Gastroesophageal sphincter (tissue), 3 donors: ENCODE measurements around the gene DET1.

Source experiments
- POLR2AphosphoS5 ChIP-seq: sonication (generic); formaldehyde crosslinking; IDR thresholded peaks from one replicate; pipeline ENCODE4 v1.6.1; 2017; ENCODE audit warnings: antibody characterized with exemption
- TF ChIP-seq, protein P1 (sequence below), 4 experiments: fragments of 200-600 bp in 2 of 4; fragments of 450-650 bp in 2 of 4; sonication (generic) in 1 of 4; IDR thresholded peaks; one replicate each; pipeline ENCODE4 v1.5.1; 2017 to 2019; ENCODE audit warnings: antibody characterized with exemption in 4 of 4, mild to moderate bottlenecking in 2 of 4, moderate library complexity in 2 of 4

DNA sequence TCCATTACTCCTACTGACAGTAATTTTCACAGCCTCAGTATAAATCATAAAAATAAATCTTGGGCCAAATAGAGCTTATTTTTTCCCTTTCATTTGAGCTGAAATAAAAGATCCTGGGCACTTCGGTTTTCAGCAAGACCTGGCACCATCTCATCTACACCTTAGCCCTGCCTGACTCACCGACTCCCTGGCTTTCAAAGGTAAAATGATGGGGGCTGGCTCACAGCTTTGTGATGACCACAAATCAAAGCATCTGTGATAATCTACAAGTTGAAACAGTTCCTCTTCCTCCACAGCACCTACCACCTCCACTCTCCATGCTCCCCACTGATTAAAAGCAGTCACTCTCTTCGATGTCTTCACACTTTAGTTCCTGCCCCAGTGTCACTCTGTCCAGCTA lies 27.6 kb downstream of the DET1 start:
- TF ChIP-seq, protein P1, sequence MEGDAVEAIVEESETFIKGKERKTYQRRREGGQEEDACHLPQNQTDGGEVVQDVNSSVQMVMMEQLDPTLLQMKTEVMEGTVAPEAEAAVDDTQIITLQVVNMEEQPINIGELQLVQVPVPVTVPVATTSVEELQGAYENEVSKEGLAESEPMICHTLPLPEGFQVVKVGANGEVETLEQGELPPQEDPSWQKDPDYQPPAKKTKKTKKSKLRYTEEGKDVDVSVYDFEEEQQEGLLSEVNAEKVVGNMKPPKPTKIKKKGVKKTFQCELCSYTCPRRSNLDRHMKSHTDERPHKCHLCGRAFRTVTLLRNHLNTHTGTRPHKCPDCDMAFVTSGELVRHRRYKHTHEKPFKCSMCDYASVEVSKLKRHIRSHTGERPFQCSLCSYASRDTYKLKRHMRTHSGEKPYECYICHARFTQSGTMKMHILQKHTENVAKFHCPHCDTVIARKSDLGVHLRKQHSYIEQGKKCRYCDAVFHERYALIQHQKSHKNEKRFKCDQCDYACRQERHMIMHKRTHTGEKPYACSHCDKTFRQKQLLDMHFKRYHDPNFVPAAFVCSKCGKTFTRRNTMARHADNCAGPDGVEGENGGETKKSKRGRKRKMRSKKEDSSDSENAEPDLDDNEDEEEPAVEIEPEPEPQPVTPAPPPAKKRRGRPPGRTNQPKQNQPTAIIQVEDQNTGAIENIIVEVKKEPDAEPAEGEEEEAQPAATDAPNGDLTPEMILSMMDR (IDR thresholded peaks at IDR 0.05), result no peak
- no peak for TF ChIP-seq POLR2AphosphoS5
